SK-N-SH treated with all-trans-retinoic acid at 6 μM for 48 hours (cell line): ENCODE results near the gene MET.

Experiments
- ATAC-seq: fragments of 200-7000 bp; cut with Tn5 transposase; 3 replicates; pipeline ENCODE4 v1.9.1; 2020; ENCODE audit warnings: mild to moderate bottlenecking, moderate library complexity
- ARNTL ChIP-seq: fragments of 450-650 bp; formaldehyde crosslinking; IDR thresholded peaks from 2 replicates; pipeline ENCODE4 v1.5.0; 2020; ENCODE audit warnings: low read depth, mild to moderate bottlenecking, moderate library complexity, borderline replicate concordance
- BACH2 ChIP-seq: fragments of 250-450 bp; sonication (Bioruptor Pico); IDR thresholded peaks from 2 replicates; pipeline ENCODE4 v1.9.0; 2021; ENCODE audit warnings: mild to moderate bottlenecking, borderline replicate concordance
- CSDC2 ChIP-seq: fragments of 250-450 bp; sonication (Bioruptor Pico); IDR thresholded peaks from 2 replicates; pipeline ENCODE4 v1.5.0; 2020; ENCODE audit warnings: mild to moderate bottlenecking, moderate library complexity
- ESRRG ChIP-seq: fragments of 250-450 bp; sonication (Bioruptor Pico); IDR thresholded peaks from 2 replicates; pipeline ENCODE4 v1.6.1; 2021; ENCODE audit warnings: mild to moderate bottlenecking
- GLIS3 ChIP-seq: fragments of 250-450 bp; sonication (Bioruptor Pico); IDR thresholded peaks from 2 replicates; pipeline ENCODE4 v1.5.0; 2020; ENCODE audit warnings: mild to moderate bottlenecking, moderate library complexity
- ISL1 ChIP-seq: fragments of 250-450 bp; sonication (Bioruptor Pico); IDR thresholded peaks from 2 replicates; pipeline ENCODE4 v2.1.2; 2022; ENCODE audit warnings: mild to moderate bottlenecking, moderate library complexity
- OSR1 ChIP-seq: fragments of 250-450 bp; sonication (Bioruptor Pico); IDR thresholded peaks from 2 replicates; pipeline ENCODE4 v1.8.0; 2022; ENCODE audit warnings: moderate library complexity, mild to moderate bottlenecking, inconsistent platforms
- RARB ChIP-seq: fragments of 250-450 bp; sonication (Bioruptor Pico); IDR thresholded peaks from 2 replicates; pipeline ENCODE4 v1.8.0; 2021; ENCODE audit warnings: mild to moderate bottlenecking, moderate library complexity
- SNAI2 ChIP-seq: fragments of 250-450 bp; sonication (Bioruptor Pico); IDR thresholded peaks from 2 replicates; pipeline ENCODE4 v1.5.0; 2020; ENCODE audit warnings: mild to moderate bottlenecking, moderate library complexity
- TCF4 ChIP-seq: fragments of 250-450 bp; sonication (Bioruptor Pico); IDR thresholded peaks from 2 replicates; pipeline ENCODE4 v1.8.0; 2021; ENCODE audit warnings: mild to moderate bottlenecking, moderate library complexity, borderline replicate concordance
- TOX ChIP-seq: fragments of 250-450 bp; sonication (Bioruptor Pico); IDR thresholded peaks from 2 replicates; pipeline ENCODE4 v1.8.0; 2021; ENCODE audit warnings: mild to moderate bottlenecking, moderate library complexity, borderline replicate concordance
- ZC3H10 ChIP-seq: fragments of 250-450 bp; sonication (Bioruptor Pico); IDR thresholded peaks from 2 replicates; pipeline ENCODE4 v1.5.1; 2021; ENCODE audit warnings: mild to moderate bottlenecking, moderate library complexity
- ZFP3 ChIP-seq: fragments of 250-450 bp; sonication (Bioruptor Pico); IDR thresholded peaks from 2 replicates; pipeline ENCODE4 v1.5.0; 2020; ENCODE audit warnings: mild to moderate bottlenecking, moderate library complexity
- ZFP30 ChIP-seq: fragments of 450-650 bp; formaldehyde crosslinking; IDR thresholded peaks from 2 replicates; pipeline ENCODE4 v1.5.0; 2022; ENCODE audit warnings: mild to moderate bottlenecking, moderate library complexity
- ZNF70 ChIP-seq: fragments of 450-650 bp; formaldehyde crosslinking; IDR thresholded peaks from 2 replicates; pipeline ENCODE4 v1.5.0; 2020; ENCODE audit warnings: mild to moderate bottlenecking, moderate library complexity
- ZNF8 ChIP-seq: fragments of 450-650 bp; formaldehyde crosslinking; IDR thresholded peaks from 2 replicates; pipeline ENCODE4 v1.5.0; 2020; ENCODE audit warnings: mild to moderate bottlenecking, moderate library complexity
- TF ChIP-seq, protein P1 (sequence below): fragments of 250-450 bp; sonication (Bioruptor Pico); IDR thresholded peaks from 2 replicates; pipeline ENCODE4 v1.5.1; 2021; ENCODE audit warnings: mild to moderate bottlenecking, moderate library complexity
- TF ChIP-seq, protein P2 (sequence below): fragments of 250-450 bp; sonication (Bioruptor Pico); IDR thresholded peaks from 2 replicates; pipeline ENCODE4 v1.5.1; 2020; ENCODE audit warnings: low read depth, mild to moderate bottlenecking, moderate library complexity
- TF ChIP-seq, protein P3 (sequence below): fragments of 250-450 bp; sonication (Bioruptor Pico); IDR thresholded peaks from 2 replicates; pipeline ENCODE4 v1.8.0; 2020; ENCODE audit warnings: mild to moderate bottlenecking, moderate library complexity, borderline replicate concordance
- TF ChIP-seq, protein P4 (sequence below): fragments of 250-450 bp; sonication (Bioruptor Pico); IDR thresholded peaks from 2 replicates; pipeline ENCODE4 v1.8.0; 2021; ENCODE audit warnings: low read depth, mild to moderate bottlenecking, moderate library complexity, borderline replicate concordance

Gene MET

DNA sequence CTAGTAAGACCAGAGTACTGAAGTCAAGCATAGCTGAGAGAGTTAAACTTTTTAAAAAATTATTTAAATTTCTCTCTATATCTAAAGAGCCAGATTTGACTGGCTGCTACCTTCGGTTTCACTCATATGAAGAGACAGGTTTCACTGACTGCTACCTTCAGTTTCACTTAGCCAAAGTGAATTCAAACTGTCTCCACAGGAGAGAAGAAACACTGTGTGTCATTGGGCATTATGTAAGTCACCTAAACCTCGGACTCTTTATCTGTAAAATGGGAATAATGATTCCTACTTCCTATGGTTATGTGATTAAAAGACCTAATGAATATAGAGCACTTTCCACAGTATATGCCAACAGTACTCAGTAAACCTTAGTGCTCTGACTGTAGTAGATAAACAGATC lies 41.6 kb upstream of the MET start:
- no peak for TF ChIP-seq TOX (CRISPR knock-in tag)
- no peak for TF ChIP-seq ARNTL
- no peak for TF ChIP-seq ZFP3 (CRISPR knock-in tag)
- no peak for TF ChIP-seq ZFP30 (CRISPR knock-in tag)
- TF ChIP-seq, all 23 proteins: peak for 0
- ATAC-seq, result peak; percentile 4; the same call in 2 of the 3 replicates

DNA sequence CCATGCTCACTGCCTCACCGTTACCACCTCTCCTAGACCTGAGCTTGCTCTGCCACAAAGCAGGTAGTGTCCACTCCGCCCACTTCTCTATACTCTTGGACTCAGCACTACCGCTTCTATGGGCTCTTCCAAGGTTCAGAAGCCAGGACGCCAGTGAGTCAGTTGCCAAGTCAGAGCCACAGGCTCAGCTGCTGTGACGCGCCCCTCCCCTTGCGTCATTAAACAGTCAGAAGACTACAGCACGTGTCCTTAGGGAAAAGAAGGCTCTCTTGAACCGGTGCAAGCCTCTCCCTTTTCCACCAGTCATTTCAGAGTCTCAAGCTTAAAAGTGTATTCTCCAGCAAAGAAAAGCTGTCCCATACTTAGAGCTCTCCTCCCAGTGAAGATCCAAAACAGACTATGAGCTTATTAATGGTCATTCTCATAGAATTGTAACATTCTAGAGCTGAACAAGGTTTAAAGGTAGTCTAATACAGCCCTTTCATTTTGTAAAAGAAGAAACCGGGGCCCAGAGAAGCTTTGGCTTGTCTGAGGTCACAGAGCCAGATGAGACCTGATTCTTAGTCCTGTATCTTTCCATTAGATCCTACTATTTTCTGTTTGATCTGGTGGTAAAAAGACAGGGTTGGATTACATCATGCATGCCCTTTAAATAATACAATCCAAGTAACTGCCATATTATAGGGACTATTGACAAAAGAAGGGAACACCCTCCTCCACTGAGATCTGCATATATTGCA lies 40.9 kb upstream of the MET start:
- peak; percentile 83 for ATAC-seq
- TF ChIP-seq CSDC2 (CRISPR knock-in tag), result no peak
- no peak for TF ChIP-seq ISL1 (CRISPR knock-in tag)
- TF ChIP-seq ZFP30 (CRISPR knock-in tag), result no peak

DNA sequence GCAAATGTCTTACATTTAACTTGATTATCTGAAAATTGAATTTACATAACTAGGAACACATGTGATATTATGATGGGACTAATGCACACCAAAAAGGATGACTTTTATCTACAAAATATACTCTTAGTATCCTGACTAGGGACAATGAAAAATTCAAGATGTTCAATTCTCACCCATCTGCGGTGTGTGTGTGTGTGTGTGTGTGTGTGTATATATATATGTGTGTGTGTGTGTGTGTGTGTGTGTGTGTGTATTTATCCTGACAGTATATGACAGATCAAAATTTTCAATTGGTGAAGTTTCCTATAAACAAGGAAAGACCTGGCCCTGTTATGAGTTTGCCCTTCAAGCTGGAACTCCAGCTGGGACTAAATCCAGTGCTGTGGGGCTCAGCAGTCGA lies 40.3 kb upstream of the MET start:
- TF ChIP-seq, protein P1, sequence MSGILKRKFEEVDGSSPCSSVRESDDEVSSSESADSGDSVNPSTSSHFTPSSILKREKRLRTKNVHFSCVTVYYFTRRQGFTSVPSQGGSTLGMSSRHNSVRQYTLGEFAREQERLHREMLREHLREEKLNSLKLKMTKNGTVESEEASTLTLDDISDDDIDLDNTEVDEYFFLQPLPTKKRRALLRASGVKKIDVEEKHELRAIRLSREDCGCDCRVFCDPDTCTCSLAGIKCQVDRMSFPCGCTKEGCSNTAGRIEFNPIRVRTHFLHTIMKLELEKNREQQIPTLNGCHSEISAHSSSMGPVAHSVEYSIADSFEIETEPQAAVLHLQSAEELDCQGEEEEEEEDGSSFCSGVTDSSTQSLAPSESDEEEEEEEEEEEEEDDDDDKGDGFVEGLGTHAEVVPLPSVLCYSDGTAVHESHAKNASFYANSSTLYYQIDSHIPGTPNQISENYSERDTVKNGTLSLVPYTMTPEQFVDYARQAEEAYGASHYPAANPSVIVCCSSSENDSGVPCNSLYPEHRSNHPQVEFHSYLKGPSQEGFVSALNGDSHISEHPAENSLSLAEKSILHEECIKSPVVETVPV, result no peak
- no peak for TF ChIP-seq RARB
- no peak for TF ChIP-seq ZFP3 (CRISPR knock-in tag)
- TF ChIP-seq ESRRG (CRISPR knock-in tag), result no peak
- TF ChIP-seq, protein P2, sequence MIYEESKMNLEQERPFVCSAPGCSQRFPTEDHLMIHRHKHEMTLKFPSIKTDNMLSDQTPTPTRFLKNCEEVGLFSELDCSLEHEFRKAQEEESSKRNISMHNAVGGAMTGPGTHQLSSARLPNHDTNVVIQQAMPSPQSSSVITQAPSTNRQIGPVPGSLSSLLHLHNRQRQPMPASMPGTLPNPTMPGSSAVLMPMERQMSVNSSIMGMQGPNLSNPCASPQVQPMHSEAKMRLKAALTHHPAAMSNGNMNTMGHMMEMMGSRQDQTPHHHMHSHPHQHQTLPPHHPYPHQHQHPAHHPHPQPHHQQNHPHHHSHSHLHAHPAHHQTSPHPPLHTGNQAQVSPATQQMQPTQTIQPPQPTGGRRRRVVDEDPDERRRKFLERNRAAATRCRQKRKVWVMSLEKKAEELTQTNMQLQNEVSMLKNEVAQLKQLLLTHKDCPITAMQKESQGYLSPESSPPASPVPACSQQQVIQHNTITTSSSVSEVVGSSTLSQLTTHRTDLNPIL, result no peak
- no peak for TF ChIP-seq SNAI2 (CRISPR knock-in tag)
- no peak for TF ChIP-seq ZNF8 (CRISPR knock-in tag)
- TF ChIP-seq ZFP30 (CRISPR knock-in tag), result no peak
- TF ChIP-seq, protein P3, sequence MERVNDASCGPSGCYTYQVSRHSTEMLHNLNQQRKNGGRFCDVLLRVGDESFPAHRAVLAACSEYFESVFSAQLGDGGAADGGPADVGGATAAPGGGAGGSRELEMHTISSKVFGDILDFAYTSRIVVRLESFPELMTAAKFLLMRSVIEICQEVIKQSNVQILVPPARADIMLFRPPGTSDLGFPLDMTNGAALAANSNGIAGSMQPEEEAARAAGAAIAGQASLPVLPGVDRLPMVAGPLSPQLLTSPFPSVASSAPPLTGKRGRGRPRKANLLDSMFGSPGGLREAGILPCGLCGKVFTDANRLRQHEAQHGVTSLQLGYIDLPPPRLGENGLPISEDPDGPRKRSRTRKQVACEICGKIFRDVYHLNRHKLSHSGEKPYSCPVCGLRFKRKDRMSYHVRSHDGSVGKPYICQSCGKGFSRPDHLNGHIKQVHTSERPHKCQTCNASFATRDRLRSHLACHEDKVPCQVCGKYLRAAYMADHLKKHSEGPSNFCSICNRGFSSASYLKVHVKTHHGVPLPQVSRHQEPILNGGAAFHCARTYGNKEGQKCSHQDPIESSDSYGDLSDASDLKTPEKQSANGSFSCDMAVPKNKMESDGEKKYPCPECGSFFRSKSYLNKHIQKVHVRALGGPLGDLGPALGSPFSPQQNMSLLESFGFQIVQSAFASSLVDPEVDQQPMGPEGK, result no peak
- no peak for TF ChIP-seq BACH2
- TF ChIP-seq GLIS3 (CRISPR knock-in tag), result no peak
- TF ChIP-seq CSDC2 (CRISPR knock-in tag), result no peak
- TF ChIP-seq, protein P4, sequence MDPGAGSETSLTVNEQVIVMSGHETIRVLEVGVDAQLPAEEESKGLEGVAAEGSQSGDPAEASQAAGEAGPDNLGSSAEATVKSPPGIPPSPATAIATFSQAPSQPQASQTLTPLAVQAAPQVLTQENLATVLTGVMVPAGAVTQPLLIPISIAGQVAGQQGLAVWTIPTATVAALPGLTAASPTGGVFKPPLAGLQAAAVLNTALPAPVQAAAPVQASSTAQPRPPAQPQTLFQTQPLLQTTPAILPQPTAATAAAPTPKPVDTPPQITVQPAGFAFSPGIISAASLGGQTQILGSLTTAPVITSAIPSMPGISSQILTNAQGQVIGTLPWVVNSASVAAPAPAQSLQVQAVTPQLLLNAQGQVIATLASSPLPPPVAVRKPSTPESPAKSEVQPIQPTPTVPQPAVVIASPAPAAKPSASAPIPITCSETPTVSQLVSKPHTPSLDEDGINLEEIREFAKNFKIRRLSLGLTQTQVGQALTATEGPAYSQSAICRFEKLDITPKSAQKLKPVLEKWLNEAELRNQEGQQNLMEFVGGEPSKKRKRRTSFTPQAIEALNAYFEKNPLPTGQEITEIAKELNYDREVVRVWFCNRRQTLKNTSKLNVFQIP (CRISPR knock-in tag), result no peak
- TF ChIP-seq TCF4, result no peak
- TF ChIP-seq ARNTL, result no peak
- no peak; the same call in 2 of the 3 replicates for ATAC-seq

DNA sequence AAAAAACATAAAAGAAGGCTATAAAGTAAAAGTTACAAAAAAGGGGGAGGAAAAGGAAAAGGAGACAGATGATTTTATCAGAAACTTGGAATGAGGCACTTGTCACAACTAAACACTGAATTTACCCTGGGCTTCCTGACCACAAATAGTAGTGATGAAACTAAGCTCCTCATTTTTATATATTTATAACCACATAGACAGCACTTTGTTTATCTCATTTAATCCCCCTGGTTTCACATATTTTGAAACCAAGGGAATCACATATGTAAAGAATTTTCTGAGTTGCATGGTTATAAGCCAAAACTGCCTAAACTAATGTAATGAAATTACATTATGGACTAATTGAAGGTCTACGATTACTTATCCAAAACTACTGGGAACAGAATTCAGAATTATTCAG lies 39.6 kb upstream of the MET start:
- TF ChIP-seq, protein P4 (CRISPR knock-in tag), result no peak
- TF ChIP-seq ZNF70 (CRISPR knock-in tag) (no peak), RARB (no peak), ZC3H10 (CRISPR knock-in tag) (no peak), ZFP30 (CRISPR knock-in tag) (no peak), OSR1 (CRISPR knock-in tag) (no peak), TOX (CRISPR knock-in tag) (no peak), GLIS3 (CRISPR knock-in tag) (no peak), ISL1 (CRISPR knock-in tag) (no peak), ESRRG (CRISPR knock-in tag) (no peak)
- no peak for ATAC-seq
